GM23338 (cell line): ENCODE data around the gene BTN3A1. TPM values are rescaled to one million over a fixed set of nuclear protein-coding genes. Genes with fewer than 3 reads are reported as not detected.

ENCODE experiments used
- ATAC-seq: fragments of 200-7000 bp; cut with Tn5 transposase; 3 replicates; pipeline ENCODE4 v1.9.1; 2020
- DNase-seq: peaks from one replicate; pipeline ENCODE4 v3.0.0-alpha.2; 2015; ENCODE audit warnings: low spot score
- H2AFZ ChIP-seq: fragments of 200-600 bp; sonication (generic); 2 replicates; pipeline ENCODE4 v1.8.0; 2016; ENCODE audit warnings: antibody characterized with exemption, mild to moderate bottlenecking, moderate library complexity
- H3F3A ChIP-seq: fragments of 200-600 bp; sonication (generic); replicated peaks from 2 replicates; pipeline ENCODE4 v1.8.0; 2017; ENCODE audit warnings: antibody characterized with exemption, mixed run types, low read depth
- H3K27ac ChIP-seq: fragments of 200-600 bp; sonication (generic); 2 replicates; pipeline ENCODE4 v1.6.1; 2016; ENCODE audit warnings: low read depth
- H3K27me3 ChIP-seq: fragments of 200-600 bp; sonication (generic); 2 replicates; pipeline ENCODE4 v1.8.0; 2016; ENCODE audit warnings: mild to moderate bottlenecking, mixed run types, moderate library complexity; ENCODE audit not compliant: insufficient read depth
- H3K36me3 ChIP-seq: fragments of 200-600 bp; sonication (generic); 2 replicates; pipeline ENCODE4 v1.8.0; 2016; ENCODE audit warnings: mild to moderate bottlenecking; ENCODE audit not compliant: insufficient read depth
- H3K4me1 ChIP-seq: fragments of 200-600 bp; sonication (generic); 2 replicates; pipeline ENCODE4 v1.8.0; 2016; ENCODE audit warnings: mild to moderate bottlenecking, moderate library complexity; ENCODE audit not compliant: insufficient read depth
- H3K4me2 ChIP-seq: fragments of 200-600 bp; sonication (generic); 2 replicates; pipeline ENCODE4 v1.7.1; 2017; ENCODE audit warnings: mixed run types
- H3K4me3 ChIP-seq: fragments of 200-600 bp; sonication (generic); 2 replicates; pipeline ENCODE4 v1.6.1; 2016; ENCODE audit warnings: mixed run types
- H3K79me2 ChIP-seq: fragments of 200-600 bp; sonication (generic); replicated peaks from 2 replicates; pipeline ENCODE4 v1.8.0; 2017; ENCODE audit warnings: mild to moderate bottlenecking; ENCODE audit not compliant: insufficient read depth
- H3K9me2 ChIP-seq: fragments of 200-600 bp; sonication (generic); 2 replicates; pipeline ENCODE4 v1.8.0; 2017; ENCODE audit not compliant: insufficient read depth
- H4K20me1 ChIP-seq: fragments of 200-600 bp; sonication (generic); replicated peaks from 2 replicates; pipeline ENCODE4 v1.8.0; 2017; ENCODE audit warnings: mild to moderate bottlenecking; ENCODE audit not compliant: insufficient read depth
- H3K27ac Mint-ChIP-seq: 2 replicates; pipeline ENCODE4 v1.8.0; 2020; ENCODE audit warnings: inconsistent platforms, mild to moderate bottlenecking, moderate library complexity, mixed read lengths
- H3K27me3 Mint-ChIP-seq: 3 replicates; pipeline ENCODE4 v1.8.0; 2022; ENCODE audit warnings: low read depth, mild to moderate bottlenecking, moderate library complexity, mixed read lengths, inconsistent platforms; ENCODE audit not compliant: insufficient read depth, poor library complexity
- H3K36me3 Mint-ChIP-seq: 3 replicates; pipeline ENCODE4 v1.8.0; 2021; ENCODE audit warnings: low read depth, mild to moderate bottlenecking, inconsistent platforms, moderate library complexity, mixed read lengths
- H3K4me1 Mint-ChIP-seq: 3 replicates; pipeline ENCODE4 v1.8.0; 2020; ENCODE audit warnings: mild to moderate bottlenecking, inconsistent platforms, mixed read lengths
- H3K4me3 Mint-ChIP-seq: 3 replicates; pipeline ENCODE4 v1.8.0; 2021; ENCODE audit warnings: moderate library complexity, mild to moderate bottlenecking, inconsistent platforms, mixed read lengths
- H3K9me3 Mint-ChIP-seq: 3 replicates; pipeline ENCODE4 v1.8.0; 2020; ENCODE audit warnings: moderate library complexity, mild to moderate bottlenecking, inconsistent platforms, mixed read lengths
- CREB1 ChIP-seq: fragments of 250-450 bp; sonication (Bioruptor Pico); IDR thresholded peaks from 2 replicates; pipeline ENCODE4 v1.5.0; 2020; ENCODE audit warnings: low read depth, mild to moderate bottlenecking, moderate library complexity
- EZH2 ChIP-seq: fragments of 200-600 bp; sonication (generic); IDR thresholded peaks from one replicate; pipeline ENCODE4 v1.8.0; 2017; ENCODE audit warnings: antibody characterized with exemption, mild to moderate bottlenecking, low read depth; ENCODE audit not compliant: unreplicated experiment
- EZH2phosphoT487 ChIP-seq: fragments of 200-600 bp; sonication (generic); IDR thresholded peaks from one replicate; pipeline ENCODE4 v1.8.1; 2018; ENCODE audit warnings: antibody characterized with exemption; ENCODE audit not compliant: unreplicated experiment
- JUNB ChIP-seq: IDR thresholded peaks from one replicate; pipeline ENCODE4 v1.6.1; 2016; ENCODE audit warnings: antibody characterized with exemption; ENCODE audit not compliant: unreplicated experiment
- NANOG ChIP-seq: IDR thresholded peaks from 2 replicates; pipeline ENCODE4 v1.6.1; 2016; ENCODE audit warnings: antibody characterized with exemption, borderline replicate concordance
- POLR2AphosphoS5 ChIP-seq: IDR thresholded peaks from 2 replicates; pipeline ENCODE4 v1.6.1; 2016; ENCODE audit warnings: antibody characterized with exemption, low read depth
- REST ChIP-seq: IDR thresholded peaks from one replicate; pipeline ENCODE4 v1.6.1; 2018; ENCODE audit warnings: antibody characterized with exemption; ENCODE audit not compliant: unreplicated experiment
- STAT1 ChIP-seq: IDR thresholded peaks from one replicate; pipeline ENCODE4 v1.6.1; 2016; ENCODE audit warnings: antibody characterized with exemption; ENCODE audit not compliant: unreplicated experiment
- ZNF114 ChIP-seq: fragments of 250-450 bp; sonication (Bioruptor Pico); IDR thresholded peaks from 2 replicates; pipeline ENCODE4 v1.5.0; 2020; ENCODE audit warnings: mild to moderate bottlenecking, moderate library complexity
- ZNF331 ChIP-seq: fragments of 250-450 bp; sonication (Bioruptor Pico); IDR thresholded peaks from 2 replicates; pipeline ENCODE4 v1.5.0; 2020; ENCODE audit warnings: low read depth, mild to moderate bottlenecking, moderate library complexity
- polyA plus RNA-seq: library from polyadenylated mRNA; unstranded; fragments of >200 nt; fragmentation: Nextera tagmentation; extraction: Ambion mirVana; gene quantifications from 2 replicates; pipeline ENCODE4 v1.2.1, GENCODE V29; 2016
- total RNA-seq: library from RNA; depleted of rRNA; stranded (reverse); fragments of >200 nt; shearing (Covaris generic); gene quantifications from 2 replicates; pipeline ENCODE4 v1.2.3, GENCODE V29; 2014
- TF ChIP-seq, protein P1 (sequence below): fragments of 250-450 bp; sonication (Bioruptor Pico); IDR thresholded peaks from 2 replicates; pipeline ENCODE4 v1.5.0; 2020; ENCODE audit warnings: mild to moderate bottlenecking, moderate library complexity
- TF ChIP-seq, protein P2 (sequence below), 2 experiments: fragments of 200-600 bp in 1 of 2; sonication (generic) in 1 of 2; conservative IDR thresholded peaks; 2 replicates each; pipeline versions ENCODE4 v1.5.1 to v1.6.1; 2016 to 2017; ENCODE audit warnings: antibody characterized with exemption in 2 of 2, low read depth in 2 of 2, mild to moderate bottlenecking in 2 of 2, moderate library complexity in 1 of 2
- TF ChIP-seq, protein P3 (sequence below): IDR thresholded peaks from 2 replicates; pipeline ENCODE4 v1.6.1; 2016; ENCODE audit warnings: antibody characterized with exemption

Gene BTN3A1
- total and polyA plus RNA-seq, 2 experiments from 2014 or later = 2.4 to 4.0 TPM

DNA sequence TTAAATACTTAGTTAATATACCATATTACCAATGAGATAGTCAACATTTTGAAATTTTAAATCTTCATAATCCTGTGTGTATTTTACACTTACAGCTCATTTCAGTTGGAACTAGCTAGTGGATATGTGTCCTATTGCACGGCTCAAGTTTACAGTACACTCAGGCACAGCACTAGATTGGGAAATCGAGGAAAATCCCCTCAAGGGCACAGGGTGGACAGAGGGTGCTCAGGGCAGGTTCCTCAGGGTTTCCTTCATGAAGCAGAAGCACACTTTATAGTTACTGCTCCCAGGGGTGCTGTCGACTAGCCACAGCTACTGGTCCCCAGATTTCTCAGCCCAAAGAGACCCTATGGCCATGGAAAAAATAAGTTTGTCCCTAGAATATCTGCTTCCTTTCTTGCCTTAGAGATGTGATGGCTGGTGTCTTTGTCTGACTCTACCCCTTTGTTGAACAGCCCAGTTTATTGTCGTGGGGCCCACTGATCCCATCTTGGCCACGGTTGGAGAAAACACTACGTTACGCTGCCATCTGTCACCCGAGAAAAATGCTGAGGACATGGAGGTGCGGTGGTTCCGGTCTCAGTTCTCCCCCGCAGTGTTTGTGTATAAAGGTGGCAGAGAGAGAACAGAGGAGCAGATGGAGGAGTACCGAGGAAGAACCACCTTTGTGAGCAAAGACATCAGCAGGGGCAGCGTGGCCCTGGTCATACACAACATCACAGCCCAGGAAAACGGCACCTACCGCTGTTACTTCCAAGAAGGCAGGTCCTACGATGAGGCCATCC lies 57.1 kb downstream of the BTN3A1 start:
- peaks cover 16% of the 10 kb centered on the region for H3K4me1 Mint-ChIP-seq
- H4K20me1 ChIP-seq = peaks cover 6% of the 10 kb centered on the region; the same call in 1 of the 2 replicates
- ATAC-seq = no peak
- DNase-seq = no peak
- no peaks in the 10 kb centered on the region for H3F3A ChIP-seq
- no peak overlapping the region for H2AFZ ChIP-seq
- H3K27me3 ChIP-seq = no peaks in the 10 kb centered on the region
- no peaks in the 10 kb centered on the region for H3K9me3 Mint-ChIP-seq
- no peaks in the 10 kb centered on the region for H3K9me2 ChIP-seq
- peaks cover 38% of the 10 kb centered on the region for H3K36me3 Mint-ChIP-seq
- TF ChIP-seq, protein P1, sequence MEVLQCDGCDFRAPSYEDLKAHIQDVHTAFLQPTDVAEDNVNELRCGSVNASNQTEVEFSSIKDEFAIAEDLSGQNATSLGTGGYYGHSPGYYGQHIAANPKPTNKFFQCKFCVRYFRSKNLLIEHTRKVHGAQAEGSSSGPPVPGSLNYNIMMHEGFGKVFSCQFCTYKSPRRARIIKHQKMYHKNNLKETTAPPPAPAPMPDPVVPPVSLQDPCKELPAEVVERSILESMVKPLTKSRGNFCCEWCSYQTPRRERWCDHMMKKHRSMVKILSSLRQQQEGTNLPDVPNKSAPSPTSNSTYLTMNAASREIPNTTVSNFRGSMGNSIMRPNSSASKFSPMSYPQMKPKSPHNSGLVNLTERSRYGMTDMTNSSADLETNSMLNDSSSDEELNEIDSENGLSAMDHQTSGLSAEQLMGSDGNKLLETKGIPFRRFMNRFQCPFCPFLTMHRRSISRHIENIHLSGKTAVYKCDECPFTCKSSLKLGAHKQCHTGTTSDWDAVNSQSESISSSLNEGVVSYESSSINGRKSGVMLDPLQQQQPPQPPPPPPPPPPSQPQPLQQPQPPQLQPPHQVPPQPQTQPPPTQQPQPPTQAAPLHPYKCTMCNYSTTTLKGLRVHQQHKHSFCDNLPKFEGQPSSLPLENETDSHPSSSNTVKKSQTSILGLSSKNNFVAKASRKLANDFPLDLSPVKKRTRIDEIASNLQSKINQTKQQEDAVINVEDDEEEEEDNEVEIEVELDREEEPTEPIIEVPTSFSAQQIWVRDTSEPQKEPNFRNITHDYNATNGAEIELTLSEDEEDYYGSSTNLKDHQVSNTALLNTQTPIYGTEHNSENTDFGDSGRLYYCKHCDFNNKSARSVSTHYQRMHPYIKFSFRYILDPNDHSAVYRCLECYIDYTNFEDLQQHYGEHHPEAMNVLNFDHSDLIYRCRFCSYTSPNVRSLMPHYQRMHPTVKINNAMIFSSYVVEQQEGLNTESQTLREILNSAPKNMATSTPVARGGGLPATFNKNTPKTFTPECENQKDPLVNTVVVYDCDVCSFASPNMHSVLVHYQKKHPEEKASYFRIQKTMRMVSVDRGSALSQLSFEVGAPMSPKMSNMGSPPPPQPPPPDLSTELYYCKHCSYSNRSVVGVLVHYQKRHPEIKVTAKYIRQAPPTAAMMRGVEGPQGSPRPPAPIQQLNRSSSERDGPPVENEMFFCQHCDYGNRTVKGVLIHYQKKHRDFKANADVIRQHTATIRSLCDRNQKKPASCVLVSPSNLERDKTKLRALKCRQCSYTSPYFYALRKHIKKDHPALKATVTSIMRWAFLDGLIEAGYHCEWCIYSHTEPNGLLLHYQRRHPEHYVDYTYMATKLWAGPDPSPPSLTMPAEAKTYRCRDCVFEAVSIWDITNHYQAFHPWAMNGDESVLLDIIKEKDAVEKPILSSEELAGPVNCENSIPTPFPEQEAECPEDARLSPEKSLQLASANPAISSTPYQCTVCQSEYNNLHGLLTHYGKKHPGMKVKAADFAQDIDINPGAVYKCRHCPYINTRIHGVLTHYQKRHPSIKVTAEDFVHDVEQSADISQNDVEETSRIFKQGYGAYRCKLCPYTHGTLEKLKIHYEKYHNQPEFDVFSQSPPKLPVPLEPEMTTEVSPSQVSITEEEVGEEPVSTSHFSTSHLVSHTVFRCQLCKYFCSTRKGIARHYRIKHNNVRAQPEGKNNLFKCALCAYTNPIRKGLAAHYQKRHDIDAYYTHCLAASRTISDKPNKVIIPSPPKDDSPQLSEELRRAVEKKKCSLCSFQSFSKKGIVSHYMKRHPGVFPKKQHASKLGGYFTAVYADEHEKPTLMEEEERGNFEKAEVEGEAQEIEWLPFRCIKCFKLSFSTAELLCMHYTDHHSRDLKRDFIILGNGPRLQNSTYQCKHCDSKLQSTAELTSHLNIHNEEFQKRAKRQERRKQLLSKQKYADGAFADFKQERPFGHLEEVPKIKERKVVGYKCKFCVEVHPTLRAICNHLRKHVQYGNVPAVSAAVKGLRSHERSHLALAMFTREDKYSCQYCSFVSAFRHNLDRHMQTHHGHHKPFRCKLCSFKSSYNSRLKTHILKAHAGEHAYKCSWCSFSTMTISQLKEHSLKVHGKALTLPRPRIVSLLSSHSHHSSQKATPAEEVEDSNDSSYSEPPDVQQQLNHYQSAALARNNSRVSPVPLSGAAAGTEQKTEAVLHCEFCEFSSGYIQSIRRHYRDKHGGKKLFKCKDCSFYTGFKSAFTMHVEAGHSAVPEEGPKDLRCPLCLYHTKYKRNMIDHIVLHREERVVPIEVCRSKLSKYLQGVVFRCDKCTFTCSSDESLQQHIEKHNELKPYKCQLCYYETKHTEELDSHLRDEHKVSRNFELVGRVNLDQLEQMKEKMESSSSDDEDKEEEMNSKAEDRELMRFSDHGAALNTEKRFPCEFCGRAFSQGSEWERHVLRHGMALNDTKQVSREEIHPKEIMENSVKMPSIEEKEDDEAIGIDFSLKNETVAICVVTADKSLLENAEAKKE (CRISPR knock-in tag) = no peak
- TF ChIP-seq POLR2AphosphoS5 (no peak), REST (no peak), EZH2 (no peak), ZNF114 (no peak), STAT1 (no peak), JUNB (no peak), EZH2phosphoT487 (no peak), NANOG (no peak), ZNF331 (CRISPR knock-in tag) (no peak), CREB1 (CRISPR knock-in tag) (no peak)
- TF ChIP-seq, protein P2, sequence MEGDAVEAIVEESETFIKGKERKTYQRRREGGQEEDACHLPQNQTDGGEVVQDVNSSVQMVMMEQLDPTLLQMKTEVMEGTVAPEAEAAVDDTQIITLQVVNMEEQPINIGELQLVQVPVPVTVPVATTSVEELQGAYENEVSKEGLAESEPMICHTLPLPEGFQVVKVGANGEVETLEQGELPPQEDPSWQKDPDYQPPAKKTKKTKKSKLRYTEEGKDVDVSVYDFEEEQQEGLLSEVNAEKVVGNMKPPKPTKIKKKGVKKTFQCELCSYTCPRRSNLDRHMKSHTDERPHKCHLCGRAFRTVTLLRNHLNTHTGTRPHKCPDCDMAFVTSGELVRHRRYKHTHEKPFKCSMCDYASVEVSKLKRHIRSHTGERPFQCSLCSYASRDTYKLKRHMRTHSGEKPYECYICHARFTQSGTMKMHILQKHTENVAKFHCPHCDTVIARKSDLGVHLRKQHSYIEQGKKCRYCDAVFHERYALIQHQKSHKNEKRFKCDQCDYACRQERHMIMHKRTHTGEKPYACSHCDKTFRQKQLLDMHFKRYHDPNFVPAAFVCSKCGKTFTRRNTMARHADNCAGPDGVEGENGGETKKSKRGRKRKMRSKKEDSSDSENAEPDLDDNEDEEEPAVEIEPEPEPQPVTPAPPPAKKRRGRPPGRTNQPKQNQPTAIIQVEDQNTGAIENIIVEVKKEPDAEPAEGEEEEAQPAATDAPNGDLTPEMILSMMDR (conservative IDR thresholded peaks at IDR 0.05; ENCODE audit: low read depth in 2 of 2) = no peak
- TF ChIP-seq, protein P3, sequence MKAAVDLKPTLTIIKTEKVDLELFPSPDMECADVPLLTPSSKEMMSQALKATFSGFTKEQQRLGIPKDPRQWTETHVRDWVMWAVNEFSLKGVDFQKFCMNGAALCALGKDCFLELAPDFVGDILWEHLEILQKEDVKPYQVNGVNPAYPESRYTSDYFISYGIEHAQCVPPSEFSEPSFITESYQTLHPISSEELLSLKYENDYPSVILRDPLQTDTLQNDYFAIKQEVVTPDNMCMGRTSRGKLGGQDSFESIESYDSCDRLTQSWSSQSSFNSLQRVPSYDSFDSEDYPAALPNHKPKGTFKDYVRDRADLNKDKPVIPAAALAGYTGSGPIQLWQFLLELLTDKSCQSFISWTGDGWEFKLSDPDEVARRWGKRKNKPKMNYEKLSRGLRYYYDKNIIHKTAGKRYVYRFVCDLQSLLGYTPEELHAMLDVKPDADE = no peak
- no peak overlapping the region for H3K4me2 ChIP-seq
- H3K36me3 ChIP-seq = peaks cover 12% of the 10 kb centered on the region
- H3K4me3 ChIP-seq = peak overlapping the region; percentile 63; the same call in 1 of the 2 replicates
- H3K4me1 ChIP-seq = no peaks in the 10 kb centered on the region; the same call in none of the 2 replicates
- H3K4me3 Mint-ChIP-seq = peak overlapping the region; percentile 49; the same call in 2 of the 3 replicates
- peaks cover 4% of the 10 kb centered on the region for H3K27me3 Mint-ChIP-seq
- no peak overlapping the region for H3K27ac ChIP-seq
- H3K27ac Mint-ChIP-seq = no peak overlapping the region
- peaks cover 14% of the 10 kb centered on the region for H3K79me2 ChIP-seq
